HG02678 (cell line): Measurements from ENCODE around the gene JAML.

Experiments
- ATAC-seq: cut with Tn5 transposase; IDR thresholded peaks from one replicate; pipeline ENCODE4 v1.9.1; 2021; ENCODE audit warnings: mild to moderate bottlenecking, moderate library complexity; ENCODE audit not compliant: unreplicated experiment

Gene JAML

GRCh38 chr11:118148856-118149255 lies 76.0 kb downstream of the JAML start:
- ATAC-seq: no peak

- no peak for ATAC-seq
Measured at GRCh38 chr11:118148240-118148639, 76.6 kb downstream of the JAML start.

GRCh38 chr11:118147502-118147901 lies 77.3 kb downstream of the JAML start:
- no peak for ATAC-seq

- ATAC-seq: no peak
Measured at GRCh38 chr11:118146554-118146953, 78.3 kb downstream of the JAML start.

DNA sequence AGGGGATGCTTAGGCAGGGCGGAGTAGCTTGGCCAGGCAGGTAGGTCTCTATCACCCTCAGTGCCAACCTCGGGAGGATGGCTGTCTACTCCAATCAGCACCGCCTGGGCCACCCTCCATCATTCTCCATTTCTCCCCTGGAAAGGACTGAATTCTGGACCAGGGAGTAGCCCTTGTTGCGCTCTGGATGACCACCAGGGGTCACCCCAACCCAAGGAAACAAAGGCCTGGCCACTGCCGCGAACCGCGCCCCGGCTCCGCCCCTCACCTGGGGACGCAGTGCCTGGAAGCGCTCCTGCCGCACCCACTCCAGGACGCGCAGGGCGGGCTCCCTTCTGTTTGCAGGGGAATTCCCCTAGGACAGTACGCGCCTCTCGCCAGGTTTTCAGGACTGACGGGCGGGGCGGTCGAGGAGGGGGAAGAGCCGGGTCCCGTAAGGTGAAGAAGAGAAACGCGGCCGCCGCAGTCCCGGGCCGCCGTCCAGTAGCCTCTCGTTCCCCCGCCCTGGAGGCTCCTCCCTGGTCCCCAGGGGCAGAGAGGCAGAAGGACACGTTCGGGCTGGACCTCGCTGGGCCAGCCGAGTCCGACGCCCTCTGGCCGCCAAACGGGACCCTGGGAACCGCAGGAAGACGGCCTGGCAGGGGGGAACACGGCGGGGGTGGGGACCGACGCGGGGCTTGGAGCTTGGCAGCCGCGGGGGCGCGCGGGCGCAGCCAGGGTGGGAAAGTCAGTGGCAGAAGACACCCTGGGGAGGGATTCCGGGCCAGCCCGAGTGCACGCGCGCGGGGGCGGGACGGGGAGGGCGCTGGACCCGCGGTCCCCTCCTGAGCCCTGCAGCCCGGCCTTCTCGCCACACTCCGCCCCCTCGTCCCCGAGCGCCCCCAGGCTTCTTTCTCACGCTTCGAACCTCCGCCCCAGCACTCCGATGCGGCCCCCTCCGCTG lies 79.3 kb downstream of the JAML start:
- ATAC-seq: peak; percentile 87

DNA sequence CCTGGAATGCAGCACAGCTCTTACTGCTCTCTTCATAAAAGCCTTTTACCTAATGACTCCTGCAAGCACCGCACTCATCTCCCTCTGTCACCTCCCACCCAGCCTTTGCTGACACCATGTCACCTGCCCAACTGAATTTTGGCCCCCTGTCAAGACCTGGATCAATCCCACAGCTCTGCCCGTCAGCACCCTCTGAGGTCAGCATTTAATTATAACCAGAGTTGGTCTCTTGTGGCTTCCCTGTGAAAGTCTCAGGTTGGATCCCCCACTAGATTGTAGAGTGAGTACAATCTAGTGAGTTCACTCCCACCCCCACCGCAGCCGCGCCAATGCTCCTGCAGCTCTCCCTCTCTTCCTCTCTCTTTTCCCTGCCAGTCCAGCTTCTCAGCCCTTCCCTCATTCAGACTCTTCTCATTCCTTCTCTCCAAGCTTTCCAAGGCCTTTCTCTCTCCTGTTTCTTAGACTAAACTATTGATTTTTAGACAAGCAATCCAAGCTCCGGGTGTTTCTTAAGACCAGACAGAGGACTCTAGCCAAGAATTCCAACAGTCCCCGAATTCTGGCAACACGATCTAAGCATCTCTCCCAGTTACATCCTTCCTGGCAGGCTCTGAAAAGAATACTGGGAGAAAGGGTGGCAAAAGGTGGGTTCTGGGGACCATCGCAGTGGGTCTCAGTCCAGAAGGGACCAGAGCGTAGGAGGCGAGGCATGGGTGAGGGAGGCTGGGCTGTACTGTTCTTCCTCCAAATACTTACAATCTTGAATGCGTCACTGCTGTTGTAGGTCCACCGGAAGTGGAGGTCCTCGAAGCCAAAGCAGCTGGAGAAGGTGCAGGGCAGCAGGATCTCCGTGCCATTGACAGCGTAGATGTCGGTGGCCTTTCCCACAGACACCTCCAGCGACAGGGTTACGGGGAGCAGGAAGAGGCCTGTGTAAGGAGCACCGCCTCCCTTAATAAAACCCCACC lies 80.2 kb downstream of the JAML start:
- ATAC-seq: no peak
